ENCODE results near the gene GLRX2.
A peak's percentile ranks its signal among the peaks of the same experiment; 100 is the strongest.

Gene GLRX2

GRCh38 chr1:193140254-193140653 is 35.0 kb upstream of the GLRX2 start:
- TF ChIP-seq, protein P1, sequence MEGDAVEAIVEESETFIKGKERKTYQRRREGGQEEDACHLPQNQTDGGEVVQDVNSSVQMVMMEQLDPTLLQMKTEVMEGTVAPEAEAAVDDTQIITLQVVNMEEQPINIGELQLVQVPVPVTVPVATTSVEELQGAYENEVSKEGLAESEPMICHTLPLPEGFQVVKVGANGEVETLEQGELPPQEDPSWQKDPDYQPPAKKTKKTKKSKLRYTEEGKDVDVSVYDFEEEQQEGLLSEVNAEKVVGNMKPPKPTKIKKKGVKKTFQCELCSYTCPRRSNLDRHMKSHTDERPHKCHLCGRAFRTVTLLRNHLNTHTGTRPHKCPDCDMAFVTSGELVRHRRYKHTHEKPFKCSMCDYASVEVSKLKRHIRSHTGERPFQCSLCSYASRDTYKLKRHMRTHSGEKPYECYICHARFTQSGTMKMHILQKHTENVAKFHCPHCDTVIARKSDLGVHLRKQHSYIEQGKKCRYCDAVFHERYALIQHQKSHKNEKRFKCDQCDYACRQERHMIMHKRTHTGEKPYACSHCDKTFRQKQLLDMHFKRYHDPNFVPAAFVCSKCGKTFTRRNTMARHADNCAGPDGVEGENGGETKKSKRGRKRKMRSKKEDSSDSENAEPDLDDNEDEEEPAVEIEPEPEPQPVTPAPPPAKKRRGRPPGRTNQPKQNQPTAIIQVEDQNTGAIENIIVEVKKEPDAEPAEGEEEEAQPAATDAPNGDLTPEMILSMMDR (IDR thresholded peaks at IDR 0.05; ENCODE audit: control insufficient read depth, extremely low read depth, insufficient read depth): no peak

GRCh38 chr1:193131266-193131860 is 26.1 kb upstream of the GLRX2 start:
- TF ChIP-seq, protein P1 (IDR thresholded peaks at IDR 0.05; ENCODE audit: control insufficient read depth, extremely low read depth, insufficient read depth): no peak
- H3K4me3 ChIP-seq (ENCODE audit: low read depth, low read length): no peak overlapping the region
- no peak for DNase-seq (ENCODE audit: low read depth)

More at GRCh38 chr1:193140254-193140653, 35.0 kb upstream of the GLRX2 start:
- no peak overlapping the region for H3K4me3 ChIP-seq (ENCODE audit: low read depth, low read length)
- DNase-seq (ENCODE audit: low read depth): no peak

DNA sequence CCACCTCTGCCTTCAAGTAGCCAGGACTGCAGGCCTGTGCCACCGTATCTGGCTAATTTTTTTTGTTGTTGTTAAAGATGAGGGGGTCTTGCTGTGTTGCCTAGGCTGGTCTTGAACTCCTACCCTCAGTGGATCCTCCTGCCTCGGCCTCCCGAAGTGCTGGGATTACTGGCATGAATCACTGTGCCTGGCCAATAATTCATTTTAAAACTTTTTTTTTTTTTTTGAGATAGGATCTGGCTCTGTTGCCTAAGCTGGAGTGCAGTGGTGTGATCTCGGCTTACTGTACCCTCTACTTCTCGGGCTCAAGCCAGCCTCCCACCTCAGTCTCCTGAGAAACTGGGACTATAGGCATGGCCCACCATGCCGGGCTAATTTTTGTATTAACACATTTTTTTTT is 20.2 kb upstream of the GLRX2 start:
- no peak overlapping the region for H3K4me3 ChIP-seq (ENCODE audit: low read depth, low read length)
- no peak for DNase-seq (ENCODE audit: low read depth)
- TF ChIP-seq, protein P1 (IDR thresholded peaks at IDR 0.05; ENCODE audit: control insufficient read depth, extremely low read depth, insufficient read depth): no peak

DNA sequence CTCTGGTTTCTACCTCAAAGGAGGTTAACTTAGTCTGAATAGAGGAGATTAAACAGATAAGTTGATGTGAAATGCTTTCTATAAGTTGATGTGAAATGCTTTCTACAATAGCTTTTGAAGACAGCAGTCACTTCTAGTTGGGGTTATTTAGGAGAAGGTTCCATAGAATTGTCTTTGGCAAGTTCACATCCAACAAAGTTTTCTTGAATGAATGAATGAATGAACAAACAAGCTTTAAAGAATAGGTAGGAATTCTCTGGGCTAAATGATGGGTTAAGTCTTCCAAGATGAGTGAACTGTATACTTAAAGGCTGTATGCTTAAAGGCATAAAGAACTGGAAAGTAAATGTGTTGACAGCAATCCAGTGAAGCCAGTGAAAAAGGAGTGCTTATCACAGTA is 18.5 kb upstream of the GLRX2 start:
- TF ChIP-seq, protein P1 (IDR thresholded peaks at IDR 0.05; ENCODE audit: control insufficient read depth, extremely low read depth, insufficient read depth): no peak
- H3K4me3 ChIP-seq (ENCODE audit: low read depth, low read length): peak overlapping the region; percentile 81

DNA sequence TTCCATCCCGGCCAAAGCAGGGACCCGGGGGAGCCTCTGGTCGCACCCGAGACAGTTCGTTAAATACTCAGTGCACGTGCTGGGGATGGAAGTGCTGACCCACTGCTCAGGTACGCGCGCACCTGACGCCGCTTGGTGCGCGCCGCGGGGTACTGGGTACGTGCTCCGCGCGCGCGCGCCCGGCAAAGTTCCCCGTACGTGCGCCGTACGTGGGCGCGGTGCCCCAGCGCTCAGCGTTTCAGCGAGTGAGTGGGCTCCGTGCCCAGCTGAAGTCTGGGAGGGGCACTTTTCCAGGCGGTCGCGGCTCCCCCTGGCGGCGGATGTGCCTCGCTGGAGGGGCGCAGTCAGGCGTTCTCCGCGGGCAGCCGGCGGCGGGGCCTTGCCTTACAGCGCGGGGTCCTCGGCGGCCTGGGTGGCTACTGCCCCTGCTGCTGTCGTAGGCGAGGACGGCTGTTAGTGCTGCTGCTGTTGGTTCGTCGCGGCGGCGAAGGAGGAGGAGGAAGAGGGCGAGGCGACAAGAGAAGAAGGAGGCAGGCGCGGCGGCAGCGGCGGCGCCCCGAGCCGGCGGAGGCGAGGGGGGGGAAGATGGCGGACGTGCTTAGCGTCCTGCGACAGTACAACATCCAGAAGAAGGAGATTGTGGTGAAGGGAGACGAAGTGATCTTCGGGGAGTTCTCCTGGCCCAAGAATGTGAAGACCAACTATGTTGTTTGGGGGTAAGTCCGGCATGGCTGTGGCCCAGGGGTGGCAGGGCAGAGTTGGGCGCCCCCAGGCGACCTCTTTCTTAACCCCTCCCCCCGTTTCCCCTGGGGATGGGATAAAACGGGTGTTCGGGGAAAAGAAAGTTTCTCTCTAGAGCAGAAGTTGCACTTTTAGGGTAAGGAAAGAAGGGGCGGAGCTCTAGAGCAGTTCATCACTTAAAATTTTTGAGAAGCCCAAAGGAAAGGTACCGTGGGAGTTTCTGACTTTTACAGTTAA is 16.7 kb upstream of the GLRX2 start, which contains the start of gene CDC73:
CDC73 (plus strand) TSS at position 416 of the 978 bp plus-strand sequence; CDS start at position 586, 170 bp downstream.
- DNase-seq (ENCODE audit: low read depth): peak; percentile 84
- TF ChIP-seq, protein P1 (IDR thresholded peaks at IDR 0.05; ENCODE audit: control insufficient read depth, extremely low read depth, insufficient read depth): peak; percentile 95
- peak within 1 kb of the TSS; percentile 81 for H3K4me3 ChIP-seq (ENCODE audit: low read depth, low read length)

More for the DNA sequence above, 18.5 kb upstream of the GLRX2 start:
- no peak for DNase-seq (ENCODE audit: low read depth)

DNA sequence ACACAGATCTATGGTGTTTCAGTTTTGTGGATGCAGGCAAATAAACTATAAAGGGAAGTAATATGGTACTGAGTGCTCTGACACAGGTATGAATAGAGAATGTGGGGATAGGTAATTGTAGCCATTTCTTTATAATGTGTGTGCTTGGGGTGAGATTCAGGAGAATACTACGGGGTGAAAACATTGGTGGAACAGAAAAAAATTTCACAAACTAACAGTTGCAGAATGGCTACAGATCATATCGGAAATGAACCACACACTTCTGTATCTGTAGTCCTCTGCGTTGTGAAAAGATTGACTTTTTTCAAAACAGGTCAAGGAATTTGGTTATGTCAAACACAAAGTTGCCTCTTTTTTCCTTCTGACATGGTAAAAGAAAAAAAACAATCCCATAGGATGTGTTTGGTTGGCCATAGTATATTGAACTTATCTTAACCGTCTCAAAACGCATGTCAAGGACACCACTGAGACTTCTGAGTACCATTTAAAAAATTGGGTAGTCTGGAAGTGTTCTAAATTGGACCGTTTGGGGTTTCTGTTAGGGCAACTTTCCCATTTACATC is 15.5 kb upstream of the GLRX2 start:
- no peak for DNase-seq (ENCODE audit: low read depth)
- H3K4me3 ChIP-seq (ENCODE audit: low read depth, low read length): no peak overlapping the region
- TF ChIP-seq, protein P1 (IDR thresholded peaks at IDR 0.05; ENCODE audit: control insufficient read depth, extremely low read depth, insufficient read depth): no peak

All from LNCaP clone FGC (cell line).